ENCODE data around the gene CASP7. TPM values are rescaled to one million over a fixed set of nuclear protein-coding genes. Genes with fewer than 3 reads are reported as not detected.

CASP7 gene
- total and polyA plus RNA-seq, 2 donors from 2014 or later: 18.9 to 19.0 TPM

- no peaks in the 10 kb centered on the region for H3K36me3 ChIP-seq (ENCODE audit: control insufficient read depth in 2 of 3, insufficient read depth in 3 of 3, low read length in 3 of 3)
- H3K4me3 ChIP-seq (ENCODE audit: low read length in 3 of 3): no peak overlapping the region
- TF ChIP-seq CTCF (IDR thresholded peaks at IDR 0.05; ENCODE audit: borderline replicate concordance, extremely low read depth, insufficient read depth): no peak
- no peaks in the 10 kb centered on the region for H3K9me3 ChIP-seq (ENCODE audit: control insufficient read depth in 2 of 3, insufficient read depth in 1 of 3, low read length in 3 of 3)
- peaks cover 0 to 4% (median under 1%) of the 10 kb centered on the region in 3 donors for H3K4me1 ChIP-seq (ENCODE audit: control insufficient read depth in 2 of 3, insufficient read depth in 2 of 3, low read depth in 1 of 3, low read length in 3 of 3)
- no peak overlapping the region for H3K9ac ChIP-seq (ENCODE audit: low read length in 3 of 3)
- FAIRE-seq (no peak), DNase-seq (no peak)
- H3K27me3 ChIP-seq (ENCODE audit: control insufficient read depth, insufficient read depth, low read length): no peaks in the 10 kb centered on the region
- intact Hi-C loops (cut with DNase I): no loop called here
- no peak overlapping the region for H3K27ac ChIP-seq (ENCODE audit: low read depth in 2 of 2, low read length in 2 of 2)
Measured at GRCh38 chr10:113740850-113741249, 61.1 kb downstream of the CASP7 start.

- peaks cover 0 to 7% (median 0%) of the 10 kb centered on the region in 3 donors for H3K4me1 ChIP-seq (ENCODE audit: control insufficient read depth in 2 of 3, insufficient read depth in 2 of 3, low read depth in 1 of 3, low read length in 3 of 3)
- no peak for TF ChIP-seq CTCF (IDR thresholded peaks at IDR 0.05; ENCODE audit: borderline replicate concordance, extremely low read depth, insufficient read depth)
- FAIRE-seq (no peak), DNase-seq (no peak)
- intact Hi-C loops (cut with DNase I): no loop called here
- H3K27ac ChIP-seq (ENCODE audit: low read depth in 2 of 2, low read length in 2 of 2): no peak overlapping the region
- H3K9me3 ChIP-seq (ENCODE audit: control insufficient read depth in 2 of 3, insufficient read depth in 1 of 3, low read length in 3 of 3): no peaks in the 10 kb centered on the region
- H3K9ac ChIP-seq (ENCODE audit: low read length in 3 of 3): no peak overlapping the region
- H3K27me3 ChIP-seq (ENCODE audit: control insufficient read depth, insufficient read depth, low read length): no peaks in the 10 kb centered on the region
- no peaks in the 10 kb centered on the region for H3K36me3 ChIP-seq (ENCODE audit: control insufficient read depth in 2 of 3, insufficient read depth in 3 of 3, low read length in 3 of 3)
- no peak overlapping the region for H3K4me3 ChIP-seq (ENCODE audit: low read length in 3 of 3)
Measured at GRCh38 chr10:113742466-113742865, 62.8 kb downstream of the CASP7 start.

- H3K36me3 ChIP-seq (ENCODE audit: control insufficient read depth in 2 of 3, insufficient read depth in 3 of 3, low read length in 3 of 3): no peaks in the 10 kb centered on the region
- no peaks in the 10 kb centered on the region for H3K9me3 ChIP-seq (ENCODE audit: control insufficient read depth in 2 of 3, insufficient read depth in 1 of 3, low read length in 3 of 3)
- intact Hi-C loops (cut with DNase I): no loop called here
- no peak overlapping the region for H3K4me3 ChIP-seq (ENCODE audit: low read length in 3 of 3)
- peaks cover 0 to 7% (median 0%) of the 10 kb centered on the region in 3 donors for H3K4me1 ChIP-seq (ENCODE audit: control insufficient read depth in 2 of 3, insufficient read depth in 2 of 3, low read depth in 1 of 3, low read length in 3 of 3)
- no peak for TF ChIP-seq CTCF (IDR thresholded peaks at IDR 0.05; ENCODE audit: borderline replicate concordance, extremely low read depth, insufficient read depth)
- H3K9ac ChIP-seq (ENCODE audit: low read length in 3 of 3): no peak overlapping the region
- FAIRE-seq (no peak), DNase-seq (no peak)
- no peaks in the 10 kb centered on the region for H3K27me3 ChIP-seq (ENCODE audit: control insufficient read depth, insufficient read depth, low read length)
- H3K27ac ChIP-seq (ENCODE audit: low read depth in 2 of 2, low read length in 2 of 2): no peak overlapping the region
Measured at GRCh38 chr10:113743594-113743993, 63.9 kb downstream of the CASP7 start.

- intact Hi-C loops (cut with DNase I): no loop called here
- H3K4me1 ChIP-seq (ENCODE audit: control insufficient read depth in 2 of 3, insufficient read depth in 2 of 3, low read depth in 1 of 3, low read length in 3 of 3): peaks cover 0 to 7% (median 0%) of the 10 kb centered on the region in 3 donors
- DNase-seq (no peak), FAIRE-seq (no peak)
- H3K27me3 ChIP-seq (ENCODE audit: control insufficient read depth, insufficient read depth, low read length): no peaks in the 10 kb centered on the region
- H3K27ac ChIP-seq (ENCODE audit: low read depth in 2 of 2, low read length in 2 of 2): no peak overlapping the region
- H3K4me3 ChIP-seq (ENCODE audit: low read length in 3 of 3): no peak overlapping the region
- no peaks in the 10 kb centered on the region for H3K9me3 ChIP-seq (ENCODE audit: control insufficient read depth in 2 of 3, insufficient read depth in 1 of 3, low read length in 3 of 3)
- H3K36me3 ChIP-seq (ENCODE audit: control insufficient read depth in 2 of 3, insufficient read depth in 3 of 3, low read length in 3 of 3): no peaks in the 10 kb centered on the region
- H3K9ac ChIP-seq (ENCODE audit: low read length in 3 of 3): no peak overlapping the region
- TF ChIP-seq CTCF (IDR thresholded peaks at IDR 0.05; ENCODE audit: borderline replicate concordance, extremely low read depth, insufficient read depth): no peak
Measured at GRCh38 chr10:113745374-113745773, 65.7 kb downstream of the CASP7 start.

Measured in kidney (tissue), 14 donors.